GM08714 (cell line): Measurements from ENCODE around the gene SLIT3.

Source experiments
- H3K4me3 ChIP-seq: fragments of 200-500 bp; sonication (Bioruptor generic); 2 replicates; pipeline ENCODE4 v1.5.1; 2014; ENCODE audit warnings: mild to moderate bottlenecking, low read length, inconsistent platforms
- ZNF274 ChIP-seq: IDR thresholded peaks from 2 replicates; pipeline ENCODE4 v1.6.1; 2012; ENCODE audit warnings: mild to moderate bottlenecking, low read depth, low read length

The SLIT3 gene

GRCh38 chr5:169050636-169051035, 250.3 kb downstream of the SLIT3 start:
- no peak for TF ChIP-seq ZNF274
- no peak overlapping the region for H3K4me3 ChIP-seq

- H3K4me3 ChIP-seq = no peak overlapping the region
- TF ChIP-seq ZNF274 = no peak
Observed at GRCh38 chr5:169050146-169050571, 250.8 kb downstream of the SLIT3 start.

GRCh38 chr5:169049712-169050111, 251.2 kb downstream of the SLIT3 start:
- no peak overlapping the region for H3K4me3 ChIP-seq
- TF ChIP-seq ZNF274 = no peak

- TF ChIP-seq ZNF274 = no peak
Observed at GRCh38 chr5:169048181-169049125, 252.5 kb downstream of the SLIT3 start.

GRCh38 chr5:169044962-169045361, 256.0 kb downstream of the SLIT3 start:
- TF ChIP-seq ZNF274 = no peak
- no peak overlapping the region for H3K4me3 ChIP-seq

More at GRCh38 chr5:169048181-169049125, 252.5 kb downstream of the SLIT3 start:
- H3K4me3 ChIP-seq = no peak overlapping the region

- no peak for TF ChIP-seq ZNF274
- H3K4me3 ChIP-seq = no peak overlapping the region
Observed at GRCh38 chr5:169041180-169041579, 259.8 kb downstream of the SLIT3 start.

GRCh38 chr5:169039592-169039991, 261.3 kb downstream of the SLIT3 start:
- TF ChIP-seq ZNF274 = no peak
- H3K4me3 ChIP-seq = no peak overlapping the region

GRCh38 chr5:169037466-169037865, 263.5 kb downstream of the SLIT3 start:
- H3K4me3 ChIP-seq = no peak overlapping the region
- no peak for TF ChIP-seq ZNF274

GRCh38 chr5:169036079-169036805, 264.7 kb downstream of the SLIT3 start:
- no peak overlapping the region for H3K4me3 ChIP-seq
- TF ChIP-seq ZNF274 = no peak

- no peak overlapping the region for H3K4me3 ChIP-seq
- no peak for TF ChIP-seq ZNF274
Observed at GRCh38 chr5:169029661-169030274, 271.2 kb downstream of the SLIT3 start.

- H3K4me3 ChIP-seq = no peak overlapping the region
- TF ChIP-seq ZNF274 = no peak
Observed at GRCh38 chr5:169029037-169029436, 271.9 kb downstream of the SLIT3 start.

- no peak overlapping the region for H3K4me3 ChIP-seq
Observed at GRCh38 chr5:169027501-169028061, 273.4 kb downstream of the SLIT3 start.

GRCh38 chr5:169025491-169025890, 275.4 kb downstream of the SLIT3 start:
- no peak for TF ChIP-seq ZNF274
- H3K4me3 ChIP-seq = no peak overlapping the region

More at GRCh38 chr5:169027501-169028061, 273.4 kb downstream of the SLIT3 start:
- no peak for TF ChIP-seq ZNF274

GRCh38 chr5:169024421-169024820, 276.5 kb downstream of the SLIT3 start:
- no peak overlapping the region for H3K4me3 ChIP-seq
- no peak for TF ChIP-seq ZNF274
